Measurements from ENCODE around the gene FBN1.

Gene FBN1

DNA sequence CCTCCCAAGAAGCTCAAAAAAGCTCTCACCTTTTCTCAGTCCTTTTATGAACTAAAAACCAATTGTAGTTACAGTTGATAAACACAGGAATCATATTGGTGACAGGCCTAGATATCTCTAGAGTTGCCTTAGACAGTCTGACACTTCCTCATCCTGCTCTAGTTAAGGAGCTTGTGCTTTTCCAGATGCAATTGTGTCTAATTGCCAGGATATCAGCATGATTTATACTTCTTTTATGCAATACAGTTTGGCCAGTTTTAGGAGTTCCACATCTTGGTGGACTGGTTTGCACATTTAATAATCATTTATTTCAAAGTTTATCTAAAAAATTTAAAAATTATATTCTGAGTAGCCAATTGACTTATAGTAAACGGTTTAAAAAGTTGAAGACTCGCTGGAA lies 218.6 kb downstream of the FBN1 start:
- no peak for DNase-seq (ENCODE audit: low spot score)

DNA sequence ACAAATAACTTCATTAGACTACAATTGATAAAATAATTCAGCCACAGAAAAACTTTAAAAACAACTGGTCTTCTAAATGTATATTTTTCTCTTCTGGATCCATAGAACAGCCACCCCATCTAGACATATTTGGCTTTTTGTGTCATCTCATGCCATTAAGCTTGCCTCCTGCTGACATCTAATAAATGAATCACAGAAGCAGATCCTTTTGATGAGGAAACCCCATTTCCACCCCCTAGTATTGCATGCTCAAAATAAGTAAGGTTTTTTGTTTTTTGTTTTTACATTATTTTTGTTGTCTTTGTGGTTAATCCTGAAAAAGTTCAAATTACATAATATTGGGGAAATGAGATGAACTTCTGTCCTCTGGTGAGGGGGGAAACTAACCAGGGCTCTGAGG lies 219.5 kb downstream of the FBN1 start:
- no peak for DNase-seq (ENCODE audit: low spot score)

DNA sequence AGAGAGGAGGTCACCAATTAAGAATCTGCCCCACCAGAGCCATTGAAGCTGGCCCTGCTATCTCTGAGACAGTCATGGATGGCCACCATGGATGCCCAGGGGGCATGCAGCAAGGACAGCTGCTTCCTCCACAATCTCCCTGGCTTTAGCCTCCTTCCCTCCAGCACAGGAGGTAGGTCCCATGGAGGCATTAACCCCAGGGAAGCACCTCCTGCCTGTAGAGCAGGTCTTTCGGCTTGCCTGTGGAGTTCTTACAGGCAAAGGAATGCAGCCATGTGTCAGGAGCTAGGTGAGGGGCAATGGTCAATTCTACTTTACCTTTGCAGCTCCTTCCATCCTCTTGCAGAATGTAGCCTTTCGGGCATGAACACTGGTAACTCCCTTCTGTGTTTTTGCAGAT lies 220.5 kb downstream of the FBN1 start:
- DNase-seq (ENCODE audit: low spot score): no peak

DNA sequence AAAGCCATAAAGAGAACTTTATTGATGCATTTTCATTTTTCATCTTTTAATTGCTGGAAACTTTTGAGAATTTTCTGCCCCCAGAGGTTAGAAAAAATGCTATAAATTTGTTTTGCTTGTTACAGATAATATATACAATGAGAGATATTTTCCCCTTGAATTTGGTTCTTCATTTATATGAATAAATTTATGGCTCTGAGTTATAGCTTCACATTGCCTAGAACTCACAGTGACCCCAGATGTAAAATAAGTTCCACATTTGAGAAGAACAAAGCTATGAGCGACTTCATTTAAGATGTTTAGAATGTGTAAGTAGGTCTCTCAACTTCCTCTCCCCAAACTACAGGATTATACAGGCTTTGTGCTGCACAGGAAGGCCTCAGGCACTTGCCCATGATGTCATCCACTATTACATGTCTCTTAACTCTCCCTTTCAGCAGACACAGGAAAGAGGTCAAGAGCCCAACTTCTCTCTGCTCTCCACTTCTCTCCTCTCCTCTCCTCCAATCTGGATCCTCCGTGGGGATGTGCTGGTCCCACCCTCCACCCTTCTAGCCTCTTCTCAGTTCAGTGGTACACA lies 221.5 kb downstream of the FBN1 start:
- DNase-seq (ENCODE audit: low spot score): no peak

DNA sequence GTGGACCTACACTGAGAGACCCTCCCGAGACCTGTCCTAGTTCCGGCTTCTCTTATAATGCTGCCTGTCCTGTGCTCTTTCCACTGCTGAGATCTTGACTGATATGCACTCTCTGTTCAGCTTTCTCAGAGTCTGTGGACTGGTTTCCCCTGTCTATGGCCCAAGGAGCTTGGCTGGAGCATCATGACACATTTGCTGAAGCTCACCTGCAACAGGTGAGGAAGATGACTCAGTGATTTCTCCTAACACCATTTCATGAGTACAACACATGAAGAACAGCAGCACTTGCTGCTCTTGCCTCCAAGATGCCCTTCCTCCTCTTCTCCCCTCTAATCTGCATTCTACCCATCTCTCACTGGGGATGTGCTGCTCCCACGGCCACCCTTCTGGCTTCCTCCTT lies 222.2 kb downstream of the FBN1 start:
- no peak for DNase-seq (ENCODE audit: low spot score)

DNA sequence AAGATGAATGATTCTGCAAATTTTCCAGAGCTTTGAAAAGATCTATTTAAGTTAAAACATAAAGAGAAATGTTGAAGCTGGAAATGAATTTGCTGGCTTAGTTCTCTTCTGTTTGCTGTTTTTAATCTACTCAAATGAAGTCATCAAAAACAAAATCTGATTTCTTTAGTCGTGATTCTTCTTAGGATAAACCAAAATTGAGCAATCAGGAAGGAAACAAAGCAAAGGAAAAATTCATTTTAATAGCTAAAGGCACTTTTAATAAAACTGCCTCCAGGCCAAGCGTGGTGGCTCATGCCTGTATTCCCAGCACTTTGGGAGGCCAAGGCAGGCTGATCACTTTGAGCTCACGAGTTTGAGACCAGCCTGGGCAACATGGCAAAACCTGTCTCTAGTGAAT lies 223.1 kb downstream of the FBN1 start:
- no peak for DNase-seq (ENCODE audit: low spot score)

DNA sequence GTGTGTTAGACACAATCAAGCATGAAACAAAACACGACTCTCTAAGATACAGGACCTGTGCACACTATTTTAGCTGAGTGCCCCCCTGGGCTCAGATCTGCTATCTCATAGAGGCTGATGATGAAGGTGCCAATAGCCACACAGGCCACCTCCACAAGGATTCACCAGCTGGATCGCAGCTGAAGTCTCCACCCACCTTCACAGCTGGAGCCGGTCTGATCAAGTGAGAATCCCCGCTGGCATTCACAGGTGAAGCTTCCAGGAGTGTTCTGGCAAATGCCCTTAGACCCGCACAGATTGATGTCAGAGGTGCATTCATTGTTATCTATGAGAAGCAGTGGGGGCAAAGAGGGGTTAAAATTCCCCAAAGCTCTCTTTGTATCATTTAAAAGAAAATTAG lies 224.1 kb downstream of the FBN1 start:
- no peak for DNase-seq (ENCODE audit: low spot score)

DNA sequence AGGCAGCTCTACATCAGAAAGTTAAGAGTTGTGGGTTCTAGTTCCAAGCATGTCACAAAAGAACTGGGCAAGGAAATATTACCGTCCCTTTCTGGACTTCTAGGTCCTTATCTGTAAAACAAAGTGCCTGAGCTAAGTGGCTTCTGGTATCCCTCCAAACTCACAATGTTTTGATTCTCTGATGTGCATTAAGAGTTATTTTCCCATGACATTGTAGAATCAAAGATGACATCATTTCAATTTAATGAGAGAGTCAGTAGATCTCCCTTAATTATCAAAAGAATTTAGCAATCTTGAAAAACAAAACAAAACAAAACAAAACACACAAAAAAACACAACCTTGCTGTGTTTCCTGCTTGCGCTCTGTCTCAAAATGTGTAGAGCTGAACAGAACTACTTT lies 225.6 kb downstream of the FBN1 start:
- DNase-seq (ENCODE audit: low spot score): no peak

DNA sequence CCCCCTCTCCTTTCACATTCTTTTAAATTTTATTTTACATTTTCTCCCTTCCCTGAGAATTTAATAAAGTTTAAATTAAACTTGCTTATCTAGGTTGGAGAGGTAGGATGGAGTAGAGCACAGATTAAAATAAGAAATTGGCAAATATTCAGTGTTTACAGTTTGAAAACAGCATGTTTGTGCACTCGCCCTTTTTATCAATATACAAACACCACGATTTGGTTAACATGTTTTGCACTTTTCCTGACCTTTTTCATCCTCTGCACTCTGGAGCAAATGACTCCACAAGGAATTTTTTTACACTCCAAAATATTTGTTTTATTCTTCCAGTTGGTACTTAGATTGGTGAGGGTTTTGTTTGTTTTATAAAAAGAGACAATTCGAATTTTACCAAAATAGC lies 227.2 kb downstream of the FBN1 start:
- no peak for DNase-seq (ENCODE audit: low spot score)

DNA sequence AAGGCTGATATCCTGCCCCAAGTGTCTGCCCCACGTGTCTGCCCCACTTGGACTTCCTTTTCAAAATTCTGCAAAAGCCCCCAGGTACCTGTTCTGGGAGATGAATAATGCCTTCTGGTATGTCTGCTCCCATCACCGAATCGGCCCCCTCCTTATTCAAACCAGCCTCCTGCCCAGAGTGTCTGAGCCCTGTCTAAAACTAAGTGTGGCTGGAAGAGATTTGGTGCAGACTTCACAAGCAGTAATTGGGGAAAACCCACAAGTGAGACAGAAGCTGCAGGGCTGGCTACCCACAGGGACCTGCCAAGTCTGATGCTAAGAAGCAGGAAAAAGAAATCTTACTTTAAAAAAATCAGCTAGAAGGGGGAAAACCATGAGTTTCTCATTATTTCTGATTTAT lies 229.2 kb downstream of the FBN1 start:
- DNase-seq (ENCODE audit: low spot score): no peak

DNA sequence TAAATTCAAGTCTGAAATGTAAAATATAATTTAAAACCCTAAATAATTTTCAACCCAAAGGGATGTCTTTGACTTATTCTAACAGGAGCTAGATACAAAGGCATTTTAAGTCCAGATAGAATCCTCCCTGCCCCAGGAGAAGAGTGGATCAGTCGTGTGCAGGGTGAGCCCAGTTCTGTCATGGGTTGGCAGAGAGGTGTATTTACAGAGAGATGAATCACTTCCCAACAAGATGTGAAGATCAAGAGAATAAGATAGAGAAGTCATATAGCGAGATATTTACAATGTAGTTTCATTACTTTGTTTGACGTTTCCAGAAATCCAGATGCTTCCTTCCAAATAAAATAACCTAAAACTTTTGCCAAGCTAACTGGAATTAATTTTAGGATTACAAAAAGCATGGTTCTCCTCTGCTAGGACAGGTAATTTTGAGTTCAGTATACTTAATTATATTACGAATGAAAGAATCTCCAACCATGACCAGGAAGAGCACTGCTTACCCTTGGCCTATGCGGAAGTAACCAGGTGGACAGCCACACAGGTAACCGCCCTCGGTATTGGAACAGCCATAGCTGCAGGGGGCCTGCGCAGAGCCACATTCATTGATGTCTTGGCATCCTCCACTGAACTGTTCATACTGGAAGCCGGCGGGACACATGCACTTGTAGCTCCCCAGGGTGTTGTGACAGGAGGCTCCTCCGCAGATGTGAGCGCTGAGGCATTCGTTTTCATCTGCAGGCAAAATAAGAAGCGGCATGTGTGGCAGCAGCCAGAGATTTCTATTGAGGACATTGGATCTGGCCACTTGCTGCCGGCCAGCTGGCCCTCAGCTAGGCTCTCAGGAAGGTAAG lies 230.2 kb downstream of the FBN1 start:
- no peak for DNase-seq (ENCODE audit: low spot score)

DNA sequence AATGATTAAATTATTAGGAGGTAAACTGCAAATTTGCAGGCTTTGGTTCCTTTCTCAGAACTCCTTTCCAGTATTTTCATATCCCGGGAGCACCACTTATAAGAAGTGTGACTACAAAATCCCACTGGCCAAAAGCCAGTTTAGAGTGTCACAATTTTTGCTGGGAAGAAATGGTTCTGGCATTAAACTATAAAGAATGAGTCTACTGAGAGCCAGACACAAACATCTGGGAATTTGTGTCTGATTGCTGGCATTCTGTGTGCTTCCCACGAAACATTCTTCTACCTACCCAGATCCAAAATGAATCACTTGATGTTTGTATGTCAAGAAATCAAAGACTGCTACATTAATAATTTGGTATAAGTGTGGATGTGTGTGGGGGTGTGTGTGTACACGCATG lies 231.5 kb downstream of the FBN1 start:
- no peak for DNase-seq (ENCODE audit: low spot score)

DNA sequence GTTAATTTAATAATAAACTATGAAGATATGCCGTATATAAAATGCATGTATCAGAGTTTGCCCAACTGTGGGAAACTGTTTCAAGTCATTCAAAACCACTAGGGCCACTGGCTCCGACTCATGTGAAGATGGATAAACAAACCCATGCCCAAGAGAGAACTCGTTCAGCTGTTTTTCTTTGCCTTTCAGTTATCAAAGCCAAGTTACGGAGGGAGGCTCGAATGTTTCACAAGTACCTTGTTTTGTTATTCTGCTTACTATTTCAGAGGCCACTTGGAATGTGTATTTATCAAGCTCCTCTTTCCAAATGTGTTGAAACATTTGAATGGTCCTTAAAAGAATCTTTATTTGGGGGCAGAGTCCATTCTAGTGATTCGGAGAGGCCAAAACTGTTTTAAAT lies 232.2 kb downstream of the FBN1 start:
- no peak for DNase-seq (ENCODE audit: low spot score)

DNA sequence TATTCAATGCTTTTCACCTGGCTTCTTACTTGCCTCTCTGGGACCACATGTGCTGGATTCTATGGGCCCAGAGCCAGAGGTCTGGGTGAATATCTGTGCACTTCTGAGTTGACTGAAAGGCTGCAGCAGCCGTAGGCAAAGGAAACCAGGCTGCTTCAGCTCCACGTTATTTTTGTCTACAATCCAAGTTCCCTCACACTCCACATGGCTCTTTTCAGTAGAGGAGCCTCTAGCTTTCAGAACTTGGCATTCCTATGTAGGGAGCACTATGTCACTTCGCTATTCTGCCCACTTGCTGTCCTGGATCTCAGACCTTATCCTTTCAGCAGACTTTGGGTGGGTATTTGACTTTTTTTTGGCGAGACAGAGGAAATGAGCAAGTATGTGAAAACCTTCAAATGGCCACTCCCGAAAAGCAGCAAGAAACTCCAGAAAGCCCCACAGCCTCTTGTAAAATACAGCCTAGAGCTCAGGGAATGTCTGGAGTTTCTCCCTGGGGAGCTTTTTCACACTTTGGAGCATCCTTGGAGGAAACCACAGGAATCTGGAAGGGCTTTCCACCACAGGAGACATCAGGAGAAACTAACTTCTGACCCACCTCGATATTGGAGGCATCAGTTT lies 233.4 kb downstream of the FBN1 start:
- DNase-seq (ENCODE audit: low spot score): no peak

DNA sequence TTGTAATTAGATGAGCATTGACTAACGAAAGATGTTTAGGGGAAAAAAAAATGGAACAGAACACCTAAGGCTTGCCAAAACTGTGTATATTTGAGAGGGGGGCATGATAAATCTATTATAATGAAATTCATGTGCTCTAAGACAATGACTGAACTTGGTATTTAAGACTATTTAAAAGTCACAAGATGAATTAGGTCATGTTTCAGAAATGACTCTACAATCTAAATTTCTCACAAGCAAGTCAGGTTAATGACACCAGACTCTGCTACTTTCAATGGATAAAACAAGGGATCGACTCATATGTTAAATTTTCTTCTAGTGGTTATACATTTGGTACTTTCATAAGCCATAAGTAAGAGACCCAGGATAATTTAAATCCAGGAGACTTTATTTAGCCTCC lies 235.9 kb downstream of the FBN1 start:
- DNase-seq (ENCODE audit: low spot score): no peak

DNA sequence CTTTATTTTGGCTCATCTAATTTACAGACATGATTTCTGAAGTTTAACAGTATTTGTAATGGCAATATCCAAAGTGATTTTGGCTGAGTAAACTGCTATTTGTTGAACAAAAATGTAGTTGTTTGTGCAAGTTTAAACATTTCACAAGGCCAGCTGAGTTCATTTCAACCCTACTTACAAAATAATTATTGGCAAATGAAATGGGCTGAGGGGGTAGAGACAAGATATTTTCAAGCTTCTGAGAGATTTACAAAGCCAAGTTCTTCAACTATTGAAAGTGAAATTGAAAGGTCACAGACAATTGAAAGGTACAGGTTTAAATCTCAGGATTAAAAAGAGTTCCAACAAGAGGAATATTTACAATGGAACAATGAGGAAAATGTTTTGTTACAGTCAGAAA lies 237.2 kb downstream of the FBN1 start:
- DNase-seq (ENCODE audit: low spot score): no peak

DNA sequence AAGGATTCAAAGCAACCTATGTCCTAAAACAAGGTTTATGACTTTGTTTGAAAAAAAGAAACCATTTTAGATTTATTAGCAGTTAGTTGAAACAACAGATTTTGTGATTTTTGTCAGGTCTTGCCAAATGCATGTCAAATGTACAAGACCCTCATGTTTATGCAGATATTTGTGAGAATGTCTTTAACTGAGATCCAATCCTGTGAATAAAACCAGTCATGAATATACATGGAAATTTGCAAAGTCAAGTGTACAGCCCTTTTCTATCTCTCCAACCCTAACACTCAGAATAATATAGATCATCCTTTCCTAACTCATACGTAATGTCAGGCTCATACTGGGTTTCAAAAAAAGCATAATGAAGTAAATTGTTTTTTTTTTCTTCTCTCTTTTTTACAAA lies 237.9 kb downstream of the FBN1 start:
- DNase-seq (ENCODE audit: low spot score): no peak

DNA sequence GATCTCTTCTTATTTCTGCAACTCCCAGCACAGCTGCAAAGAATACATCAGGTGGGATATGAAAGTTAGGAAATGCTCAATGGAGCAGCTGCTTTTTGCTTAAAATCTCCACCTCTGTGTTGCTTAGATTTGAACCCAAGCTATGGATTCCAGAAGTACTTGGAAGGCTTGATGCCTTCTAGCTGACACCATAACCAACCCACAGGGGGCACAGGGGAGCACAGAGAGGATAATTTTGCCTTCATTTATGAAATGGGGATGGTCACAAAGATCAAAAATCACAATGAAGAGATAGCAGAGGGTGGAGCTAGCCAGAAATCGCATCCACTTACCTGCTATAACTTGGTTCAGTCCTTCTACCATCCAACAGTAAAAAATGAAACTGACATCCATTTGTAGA lies 238.6 kb downstream of the FBN1 start:
- no peak for DNase-seq (ENCODE audit: low spot score)

DNA sequence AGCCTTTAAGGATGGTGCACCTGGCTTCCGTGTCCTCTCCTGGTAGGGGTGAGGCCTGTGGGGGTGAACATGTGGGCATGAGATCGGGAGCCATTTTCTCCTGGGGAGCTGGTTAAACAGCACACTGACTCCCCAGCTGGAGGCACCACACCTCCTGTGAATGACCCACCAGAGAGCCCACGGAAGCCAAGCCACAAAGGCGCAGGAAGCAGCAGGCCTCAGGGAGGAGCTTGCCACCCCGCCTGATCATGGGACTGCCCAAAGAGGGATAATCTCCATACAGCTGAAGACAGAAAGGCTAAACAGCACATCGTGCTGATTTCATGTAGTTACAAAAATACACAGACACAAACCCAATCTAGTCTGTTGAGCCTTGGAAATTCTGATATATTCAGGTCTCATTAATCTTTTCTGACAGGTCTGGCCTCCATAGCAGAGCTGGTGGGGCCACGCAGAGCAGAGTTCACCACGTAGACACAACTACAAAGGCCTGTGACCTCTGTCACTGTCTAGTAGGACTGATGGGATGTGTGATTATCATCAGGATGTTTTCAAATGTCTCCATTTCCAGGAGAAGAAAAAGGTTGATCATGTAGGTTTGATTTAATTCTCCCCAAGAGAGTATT lies 239.1 kb downstream of the FBN1 start:
- DNase-seq (ENCODE audit: low spot score): no peak

DNA sequence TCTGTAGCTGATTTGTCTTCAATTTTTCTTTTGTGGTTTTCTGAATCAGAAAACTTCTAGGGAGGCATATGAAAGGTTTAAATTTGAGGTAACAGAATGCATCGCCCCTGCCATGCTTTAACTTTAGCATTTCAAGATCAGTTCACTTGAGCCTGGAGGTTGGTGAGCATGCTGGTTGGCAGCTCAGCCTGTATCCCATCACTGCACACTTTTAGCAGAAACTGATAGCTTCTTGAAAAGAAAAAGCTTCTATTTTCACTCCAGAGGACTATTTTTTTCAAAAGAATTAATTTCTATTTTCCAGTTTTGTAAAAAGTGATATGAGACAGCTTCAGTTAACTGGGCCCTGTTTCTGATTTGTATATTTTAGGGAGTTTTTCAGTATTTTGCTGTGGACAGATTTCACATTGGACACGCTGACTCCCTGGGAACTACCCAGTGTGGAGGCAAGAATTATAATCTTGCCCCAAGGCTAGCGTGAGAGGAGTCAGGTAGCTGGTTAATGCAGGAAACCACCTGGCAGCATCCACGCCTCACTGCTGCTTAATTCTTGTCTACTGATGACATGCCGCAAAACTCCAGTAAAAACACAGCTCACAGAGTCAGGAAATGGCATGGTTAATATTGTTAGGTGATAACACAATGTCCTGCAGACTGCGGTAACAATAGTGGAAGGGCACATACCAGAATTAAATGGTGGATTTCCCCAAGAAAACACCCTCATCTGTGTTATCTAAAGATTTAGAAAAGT lies 242.9 kb downstream of the FBN1 start:
- DNase-seq (ENCODE audit: low spot score): no peak

DNA sequence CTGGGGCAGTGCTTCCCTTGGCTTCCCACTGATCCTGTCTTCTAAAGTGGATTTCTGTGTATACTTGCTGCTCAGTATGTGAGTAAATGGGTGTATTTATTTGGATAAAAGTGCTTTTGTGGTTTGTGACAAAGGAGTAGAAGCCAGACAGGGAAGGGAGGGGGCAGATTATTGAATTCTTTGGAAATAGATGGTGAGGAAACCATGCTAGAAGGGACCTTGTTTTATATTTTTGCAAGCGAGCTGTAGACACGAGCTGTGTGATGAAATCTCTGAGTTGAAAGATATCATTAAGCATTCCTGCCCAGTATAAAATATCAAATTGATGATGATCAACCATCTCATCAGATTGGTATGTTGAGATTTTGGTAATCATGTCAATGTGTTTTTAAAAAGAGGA lies 245.4 kb downstream of the FBN1 start:
- DNase-seq (ENCODE audit: low spot score): no peak

DNA sequence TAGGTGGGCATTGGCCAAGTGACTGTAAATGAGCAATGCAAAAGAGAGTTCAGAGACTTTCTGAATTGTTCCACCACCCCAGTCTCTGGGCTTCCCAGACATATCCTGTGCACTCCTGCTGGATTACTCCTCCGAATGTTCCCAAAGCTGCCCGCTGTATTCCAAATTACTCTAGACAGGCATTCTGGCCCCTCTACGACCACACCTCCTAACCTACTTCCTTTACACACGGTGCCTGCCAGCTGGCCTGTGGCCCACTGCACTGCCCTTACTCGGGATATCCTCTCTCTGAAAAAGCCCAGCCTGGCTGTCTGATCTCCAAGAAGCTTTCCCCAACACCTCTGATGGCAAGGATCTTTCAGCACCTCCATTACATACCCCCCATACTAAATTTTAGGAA lies 247.7 kb downstream of the FBN1 start:
- DNase-seq (ENCODE audit: low spot score): no peak
